Prostate gland (tissue), 2 donors: ENCODE data around the gene KLHL2. TPM values are rescaled to one million over a fixed set of nuclear protein-coding genes. Genes with fewer than 3 reads are reported as not detected.

Source experiments
- DNase-seq: peaks from one replicate; pipeline ENCODE4 v3.0.0-alpha.2; 2019; ENCODE audit warnings: low spot score
- H3K27ac ChIP-seq, 2 donors: fragments of 200-600 bp; sonication (generic); 2 replicates each; pipeline ENCODE4 v1.5.1; 2017 to 2019
- H3K27me3 ChIP-seq: fragments of 200-600 bp; sonication (generic); replicated peaks from 2 replicates; pipeline ENCODE4 v1.5.1; 2019; ENCODE audit not compliant: insufficient read depth
- H3K36me3 ChIP-seq, 2 donors: fragments of 200-600 bp; sonication (generic); 1 replicate in 1 of 2; 2 replicates in 1 of 2; pipeline versions ENCODE4 v1.5.1 to v1.8.1; 2017 to 2019
- H3K4me1 ChIP-seq: fragments of 200-600 bp; sonication (generic); replicated peaks from 2 replicates; pipeline ENCODE4 v1.5.1; 2019
- H3K4me3 ChIP-seq, 2 donors: fragments of 200-600 bp; sonication (generic); 2 replicates each; pipeline ENCODE4 v1.5.1; 2017 to 2019
- H3K9me3 ChIP-seq: fragments of 200-600 bp; sonication (generic); 2 replicates; pipeline ENCODE4 v1.5.1; 2017
- CTCF ChIP-seq, 4 experiments: fragments of 200-600 bp in 2 of 4; fragments of 450-650 bp in 2 of 4; sonication (generic) in 2 of 4; IDR thresholded peaks; 1 replicate in 3 of 4; 2 replicates in 1 of 4; pipeline ENCODE4 v1.5.1; 2016 to 2019; ENCODE audit warnings: antibody characterized with exemption in 4 of 4, mild to moderate bottlenecking in 2 of 4, moderate library complexity in 2 of 4
- POLR2A ChIP-seq: fragments of 450-650 bp; IDR thresholded peaks from one replicate; pipeline ENCODE4 v1.6.1; 2016; ENCODE audit warnings: antibody characterized with exemption, mild to moderate bottlenecking
- POLR2AphosphoS5 ChIP-seq: sonication (generic); formaldehyde crosslinking; IDR thresholded peaks from one replicate; pipeline ENCODE4 v1.6.1; 2017; ENCODE audit warnings: antibody characterized with exemption
- WGBS: methylation state at CpG from one replicate; pipeline ENCODE4 v1.1.5; 2018; 5-methylcytosine and 5-hydroxymethylcytosine counted together
- intact Hi-C: fragments of 100-400 bp; cut with DNase I; formaldehyde crosslinking; loops from one replicate; pipeline ENCODE4 v1.14.2; 2022
- total RNA-seq, 2 donors: library from RNA; depleted of rRNA; stranded (reverse); fragments of >200 nt; gene quantifications; one replicate each; pipeline ENCODE4 v1.1.0, GENCODE V29; 2016

Gene KLHL2
- total RNA-seq, 2 donors from 2014 or later, result 20.4 to 22.2 TPM

- Histone ChIP-seq H3K27ac (no peak overlapping the region), H3K4me1 (no peaks in the 10 kb centered on the region), H3K27me3 (no peaks in the 10 kb centered on the region), H3K36me3 (no peaks in the 10 kb centered on the region), H3K4me3 (no peak overlapping the region), H3K9me3 (no peaks in the 10 kb centered on the region)
- TF ChIP-seq CTCF (IDR thresholded peaks at IDR 0.05) (no peak), POLR2AphosphoS5 (no peak), POLR2A (no peak)
- intact Hi-C loops, result no loop called here
- 89% methylated on average over 7 of the region's 7 CpGs for WGBS
- DNase-seq, result no peak
Observed at GRCh38 chr4:165360985-165361670, 153.8 kb downstream of the KLHL2 start.

GRCh38 chr4:165361810-165362209 lies 154.4 kb downstream of the KLHL2 start:
- intact Hi-C loops, result no loop called here
- 72% methylated on average over 2 of the region's 2 CpGs for WGBS
- H3K9me3 ChIP-seq, result no peaks in the 10 kb centered on the region
- H3K27ac ChIP-seq, result no peak overlapping the region
- H3K36me3 ChIP-seq, result no peaks in the 10 kb centered on the region
- H3K4me1 ChIP-seq, result no peaks in the 10 kb centered on the region
- TF ChIP-seq CTCF (IDR thresholded peaks at IDR 0.05), result no peak
- TF ChIP-seq POLR2A, result no peak
- no peak for TF ChIP-seq POLR2AphosphoS5
- no peak for DNase-seq
- no peaks in the 10 kb centered on the region for H3K27me3 ChIP-seq
- no peak overlapping the region for H3K4me3 ChIP-seq

GRCh38 chr4:165364452-165365080 lies 157.2 kb downstream of the KLHL2 start:
- Histone ChIP-seq H3K36me3 (no peaks in the 10 kb centered on the region), H3K9me3 (no peaks in the 10 kb centered on the region), H3K27ac (no peak overlapping the region), H3K27me3 (no peaks in the 10 kb centered on the region), H3K4me1 (no peaks in the 10 kb centered on the region), H3K4me3 (no peak overlapping the region)
- whole genome bisulfite sequencing, result 70% methylated on average over 2 of the region's 2 CpGs
- intact Hi-C loops, result no loop called here
- TF ChIP-seq CTCF (IDR thresholded peaks at IDR 0.05), result no peak
- TF ChIP-seq POLR2AphosphoS5, result no peak
- TF ChIP-seq POLR2A, result no peak
- DNase-seq, result no peak

- Histone ChIP-seq H3K27ac (no peak overlapping the region), H3K27me3 (no peaks in the 10 kb centered on the region), H3K4me3 (no peak overlapping the region), H3K4me1 (no peaks in the 10 kb centered on the region), H3K36me3 (no peaks in the 10 kb centered on the region), H3K9me3 (no peaks in the 10 kb centered on the region)
- TF ChIP-seq POLR2AphosphoS5 (no peak), POLR2A (no peak), CTCF (IDR thresholded peaks at IDR 0.05) (no peak)
- no peak for DNase-seq
- WGBS, result 87% methylated on average over 4 of the region's 4 CpGs
- intact Hi-C loops, result no loop called here
Observed at GRCh38 chr4:165367040-165367439, 159.7 kb downstream of the KLHL2 start.

GRCh38 chr4:165368114-165368513 lies 160.8 kb downstream of the KLHL2 start:
- DNase-seq, result no peak
- WGBS, result 67% methylated on average over 1 of the region's 1 CpG
- intact Hi-C loops, result no loop called here

More at GRCh38 chr4:165368114-165368513, 160.8 kb downstream of the KLHL2 start:
- Histone ChIP-seq H3K36me3 (no peaks in the 10 kb centered on the region), H3K27ac (no peak overlapping the region), H3K27me3 (no peaks in the 10 kb centered on the region), H3K4me1 (no peaks in the 10 kb centered on the region), H3K4me3 (no peak overlapping the region), H3K9me3 (no peaks in the 10 kb centered on the region)
- no peak for TF ChIP-seq POLR2A
- TF ChIP-seq POLR2AphosphoS5, result no peak
- no peak for TF ChIP-seq CTCF (IDR thresholded peaks at IDR 0.05)
